GM19193 (cell line): ENCODE measurements around the gene SERPINB12.

Experiments
- POLR2A ChIP-seq: IDR thresholded peaks from 4 replicates; pipeline ENCODE4 v1.6.1; 2011; ENCODE audit not compliant: insufficient read depth, insufficient read length; ENCODE audit errors: extremely low read depth

SERPINB12 gene

GRCh38 chr18:63578357-63578958, 36.3 kb downstream of the SERPINB12 start:
- no peak for TF ChIP-seq POLR2A

- no peak for TF ChIP-seq POLR2A
These were observed 37.4 kb downstream of the SERPINB12 start for GRCh38 chr18:63579616-63580015.

- no peak for TF ChIP-seq POLR2A
These were observed 43.8 kb downstream of the SERPINB12 start for GRCh38 chr18:63585988-63586387.

- TF ChIP-seq POLR2A, result no peak
These were observed 44.3 kb downstream of the SERPINB12 start for GRCh38 chr18:63586431-63586830.

- TF ChIP-seq POLR2A, result no peak
These were observed 44.8 kb downstream of the SERPINB12 start, which contains the start of gene SERPINB13 for GRCh38 chr18:63586966-63587365. SERPINB13 (plus strand) TSS chr18:63587343; CDS start chr18:63588668, 1,325 bp downstream.

GRCh38 chr18:63588909-63589308, 46.7 kb downstream of the SERPINB12 start:
- no peak for TF ChIP-seq POLR2A

GRCh38 chr18:63590373-63590772, 48.2 kb downstream of the SERPINB12 start:
- no peak for TF ChIP-seq POLR2A

GRCh38 chr18:63590966-63591695, 49.0 kb downstream of the SERPINB12 start:
- TF ChIP-seq POLR2A, result no peak

- no peak for TF ChIP-seq POLR2A
These were observed 49.6 kb downstream of the SERPINB12 start for GRCh38 chr18:63591725-63592124.

GRCh38 chr18:63592471-63592870, 50.3 kb downstream of the SERPINB12 start:
- no peak for TF ChIP-seq POLR2A

GRCh38 chr18:63596964-63597363, 54.8 kb downstream of the SERPINB12 start:
- no peak for TF ChIP-seq POLR2A

- TF ChIP-seq POLR2A, result no peak
These were observed 61.2 kb downstream of the SERPINB12 start for GRCh38 chr18:63603355-63603754.

- no peak for TF ChIP-seq POLR2A
These were observed 61.6 kb downstream of the SERPINB12 start for GRCh38 chr18:63603772-63604171.

- TF ChIP-seq POLR2A, result no peak
These were observed 62.8 kb downstream of the SERPINB12 start for GRCh38 chr18:63604791-63605567.

- TF ChIP-seq POLR2A, result no peak
These were observed 64.4 kb downstream of the SERPINB12 start for GRCh38 chr18:63606526-63606925.

- TF ChIP-seq POLR2A, result no peak
These were observed 71.3 kb downstream of the SERPINB12 start for GRCh38 chr18:63613420-63613819.
